ENCODE data around the gene ZBTB22. TPM values are rescaled to one million over a fixed set of nuclear protein-coding genes. Genes with fewer than 3 reads are reported as not detected.

The ZBTB22 gene
- polyA plus RNA-seq, 2 donors, result 10.2 to 11.6 TPM

DNA sequence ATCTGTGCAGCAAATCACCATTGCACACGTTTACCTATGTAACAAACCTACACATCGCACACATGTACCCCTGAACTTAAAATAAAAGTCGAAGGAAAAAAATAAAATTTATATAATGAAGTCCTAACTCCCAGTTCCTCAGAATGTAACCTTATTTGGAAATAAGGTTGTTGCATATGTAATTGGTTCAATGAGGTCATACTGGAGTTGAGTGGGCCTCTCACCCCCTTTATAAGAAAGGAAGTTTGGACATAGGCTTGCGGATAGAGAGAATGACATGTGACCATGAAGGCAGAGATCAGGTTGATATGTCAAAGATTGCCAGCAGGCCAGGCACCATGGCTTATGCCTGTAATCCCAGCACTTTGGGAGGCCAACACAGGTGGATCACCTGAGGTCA, 16.1 kb upstream of the ZBTB22 start:
- no peaks in the 10 kb centered on the region for H3K27me3 ChIP-seq (ENCODE audit: control insufficient read depth in 1 of 2, insufficient read depth in 2 of 2, low read length in 2 of 2)
- WGBS, 2 donors, result 92 to 97% methylated on average over 4 of the region's 4 CpGs

DNA sequence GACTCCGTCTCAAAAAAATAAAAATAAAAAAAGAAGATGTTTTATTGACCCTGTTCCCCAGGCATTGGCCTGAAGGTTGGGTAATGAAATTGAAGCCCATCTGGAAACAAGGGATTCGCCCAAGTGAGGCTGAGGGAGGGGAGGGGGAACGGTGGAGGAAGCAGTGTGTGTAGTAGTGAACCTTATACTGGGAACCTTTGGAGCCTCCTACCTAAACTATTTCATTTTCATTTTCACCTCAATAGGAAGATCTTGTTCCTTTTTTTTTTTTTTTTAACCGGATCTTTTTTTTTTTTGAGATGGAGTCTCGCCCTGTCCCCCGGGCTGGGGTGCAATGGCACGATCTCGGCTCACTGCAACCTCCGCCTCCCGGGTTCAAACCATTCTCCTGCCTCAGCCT, 13.2 kb upstream of the ZBTB22 start:
- H3K9me3 ChIP-seq (ENCODE audit: control insufficient read depth in 2 of 2, insufficient read depth in 1 of 2, low read depth in 1 of 2, low read length in 1 of 2), result no peaks in the 10 kb centered on the region
- H3K27me3 ChIP-seq (ENCODE audit: control insufficient read depth in 1 of 2, insufficient read depth in 2 of 2, low read length in 2 of 2), result no peaks in the 10 kb centered on the region
- H3K4me3 ChIP-seq (ENCODE audit: low read depth in 1 of 2, low read length in 2 of 2), result no peak overlapping the region
- H3K27ac ChIP-seq (ENCODE audit: low read depth in 2 of 2, low read length in 1 of 2), result no peak overlapping the region
- peaks cover 0 to 2% of the 10 kb centered on the region in 2 donors for H3K4me1 ChIP-seq (ENCODE audit: control insufficient read depth in 2 of 2, insufficient read depth in 2 of 2, low read length in 1 of 2)
- 81 to 88% methylated on average over 10 of the region's 10 CpGs for WGBS, 2 donors
- H3K36me3 ChIP-seq (ENCODE audit: control insufficient read depth in 2 of 2, insufficient read depth in 2 of 2, low read length in 1 of 2), result no peaks in the 10 kb centered on the region

More for the DNA sequence above, 16.1 kb upstream of the ZBTB22 start:
- no peaks in the 10 kb centered on the region for H3K36me3 ChIP-seq (ENCODE audit: control insufficient read depth in 2 of 2, insufficient read depth in 2 of 2, low read length in 1 of 2)
- no peaks in the 10 kb centered on the region for H3K9me3 ChIP-seq (ENCODE audit: control insufficient read depth in 2 of 2, insufficient read depth in 1 of 2, low read depth in 1 of 2, low read length in 1 of 2)
- H3K4me3 ChIP-seq (ENCODE audit: low read depth in 1 of 2, low read length in 2 of 2), result no peak overlapping the region
- H3K4me1 ChIP-seq (ENCODE audit: control insufficient read depth in 2 of 2, insufficient read depth in 2 of 2, low read length in 1 of 2), result peaks cover 0 to 2% of the 10 kb centered on the region in 2 donors
- H3K27ac ChIP-seq (ENCODE audit: low read depth in 2 of 2, low read length in 1 of 2), result no peak overlapping the region

DNA sequence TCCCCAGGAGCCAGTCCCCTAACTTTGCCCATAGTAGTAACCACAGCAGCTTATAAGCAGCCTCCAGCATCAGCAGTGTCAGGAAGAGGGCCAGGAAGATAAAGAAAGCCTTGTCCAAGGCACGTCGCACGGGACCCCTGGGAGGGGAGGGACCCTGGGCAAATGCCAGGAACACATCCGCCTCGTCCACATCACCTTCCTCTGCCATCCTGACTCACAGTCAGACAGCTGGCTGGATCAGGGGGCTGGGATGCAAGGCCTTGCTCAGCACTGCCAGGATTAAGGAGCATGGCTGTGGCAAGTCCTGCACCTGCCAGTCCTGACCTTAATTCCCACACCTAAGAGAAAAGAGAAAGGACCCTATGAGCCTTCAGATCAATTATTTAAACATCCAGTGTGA, 11.5 kb upstream of the ZBTB22 start:
- Histone ChIP-seq H3K36me3 (ENCODE audit: control insufficient read depth in 2 of 2, insufficient read depth in 2 of 2, low read length in 1 of 2) (no peaks in the 10 kb centered on the region), H3K9me3 (ENCODE audit: control insufficient read depth in 2 of 2, insufficient read depth in 1 of 2, low read depth in 1 of 2, low read length in 1 of 2) (no peaks in the 10 kb centered on the region), H3K4me3 (ENCODE audit: low read depth in 1 of 2, low read length in 2 of 2) (no peak overlapping the region), H3K27me3 (ENCODE audit: control insufficient read depth in 1 of 2, insufficient read depth in 2 of 2, low read length in 2 of 2) (no peaks in the 10 kb centered on the region), H3K4me1 (ENCODE audit: control insufficient read depth in 2 of 2, insufficient read depth in 2 of 2, low read length in 1 of 2) (peaks cover 0 to 2% of the 10 kb centered on the region in 2 donors), H3K27ac (ENCODE audit: low read depth in 2 of 2, low read length in 1 of 2) (no peak overlapping the region)
- 44 to 45% methylated on average over 5 of the region's 5 CpGs for WGBS, 2 donors

DNA sequence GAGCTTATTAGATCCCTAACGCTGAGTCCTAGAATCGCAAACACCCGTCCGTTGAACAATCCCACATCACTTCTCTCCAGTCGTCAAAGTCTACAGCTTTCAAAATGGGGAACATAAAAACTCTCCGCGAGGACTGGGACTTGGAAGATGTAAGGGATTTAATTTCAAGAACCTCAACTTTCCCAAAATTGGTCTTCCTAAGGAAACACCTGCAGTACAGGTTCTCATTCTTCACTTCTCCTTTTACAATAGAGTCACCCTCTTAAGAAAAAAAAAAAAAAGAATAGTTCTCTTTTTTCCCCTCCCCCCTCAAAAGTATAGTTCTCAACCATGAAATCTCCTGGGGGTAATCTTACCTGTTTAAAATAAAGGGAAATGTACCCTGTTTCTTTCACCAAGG, 6.6 kb upstream of the ZBTB22 start:
- no peaks in the 10 kb centered on the region for H3K27me3 ChIP-seq (ENCODE audit: control insufficient read depth in 1 of 2, insufficient read depth in 2 of 2, low read length in 2 of 2)
- peak overlapping the region in 1 of 2 donors; percentile 89 for H3K27ac ChIP-seq (ENCODE audit: low read depth in 2 of 2, low read length in 1 of 2)
- peak overlapping the region in 1 of 2 donors; percentile 92 for H3K4me3 ChIP-seq (ENCODE audit: low read depth in 1 of 2, low read length in 2 of 2)
- 23% methylated on average over 7 of the region's 7 CpGs for WGBS, 2 donors
- H3K4me1 ChIP-seq (ENCODE audit: control insufficient read depth in 2 of 2, insufficient read depth in 2 of 2, low read length in 1 of 2), result peaks cover 5 to 18% of the 10 kb centered on the region in 2 donors
- H3K36me3 ChIP-seq (ENCODE audit: control insufficient read depth in 2 of 2, insufficient read depth in 2 of 2, low read length in 1 of 2), result peaks cover 15 to 17% of the 10 kb centered on the region in 2 donors
- H3K9me3 ChIP-seq (ENCODE audit: control insufficient read depth in 2 of 2, insufficient read depth in 1 of 2, low read depth in 1 of 2, low read length in 1 of 2), result no peaks in the 10 kb centered on the region

DNA sequence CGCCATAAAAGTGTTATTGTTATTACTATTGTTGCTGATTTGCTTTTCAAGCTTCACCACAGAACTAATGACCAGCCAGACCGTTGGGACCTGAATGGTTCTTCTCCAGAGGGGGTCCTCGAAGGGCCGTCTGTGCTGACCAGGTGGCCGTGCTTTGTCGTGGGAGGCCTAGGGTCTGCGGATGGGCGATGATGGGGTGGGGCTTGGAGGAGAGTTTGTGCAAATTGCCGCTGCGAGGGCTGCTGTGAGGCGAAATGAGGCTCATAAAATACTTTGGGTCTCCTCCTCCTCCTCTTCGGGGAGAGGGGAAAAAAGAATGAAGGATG, 6.0 kb upstream of the ZBTB22 start:
- no peaks in the 10 kb centered on the region for H3K27me3 ChIP-seq (ENCODE audit: control insufficient read depth in 1 of 2, insufficient read depth in 2 of 2, low read length in 2 of 2)
- H3K27ac ChIP-seq (ENCODE audit: low read depth in 2 of 2, low read length in 1 of 2), result peak overlapping the region; percentile 89 to 94
- peak overlapping the region; percentile 58 to 92 for H3K4me3 ChIP-seq (ENCODE audit: low read depth in 1 of 2, low read length in 2 of 2)
- WGBS, 2 donors, result 3% methylated on average over 12 of the region's 12 CpGs
- no peaks in the 10 kb centered on the region for H3K9me3 ChIP-seq (ENCODE audit: control insufficient read depth in 2 of 2, insufficient read depth in 1 of 2, low read depth in 1 of 2, low read length in 1 of 2)
- H3K4me1 ChIP-seq (ENCODE audit: control insufficient read depth in 2 of 2, insufficient read depth in 2 of 2, low read length in 1 of 2), result peaks cover 2 to 18% of the 10 kb centered on the region in 2 donors
- peaks cover 18 to 22% of the 10 kb centered on the region in 2 donors for H3K36me3 ChIP-seq (ENCODE audit: control insufficient read depth in 2 of 2, insufficient read depth in 2 of 2, low read length in 1 of 2)

DNA sequence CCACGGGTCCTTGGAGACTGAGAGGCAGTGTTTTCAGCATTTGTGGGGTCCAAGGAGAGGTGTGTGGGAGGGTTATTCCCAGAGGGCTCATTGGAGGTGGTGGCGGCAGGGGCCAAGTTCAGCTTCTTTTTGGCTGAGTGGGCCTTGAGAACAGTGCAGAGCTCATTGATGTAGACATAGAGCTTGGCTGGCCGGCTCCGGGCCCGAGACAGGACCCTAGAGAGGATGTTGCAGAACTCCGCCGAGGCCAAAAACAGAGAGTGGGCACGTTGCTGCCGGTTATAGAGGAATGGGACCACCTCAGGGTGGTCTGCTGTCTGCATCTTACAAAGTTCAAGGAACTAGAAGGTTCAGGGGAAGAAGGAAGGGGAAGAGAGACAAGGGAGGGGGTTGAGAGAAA, 3.7 kb upstream of the ZBTB22 start:
- no peaks in the 10 kb centered on the region for H3K27me3 ChIP-seq (ENCODE audit: control insufficient read depth in 1 of 2, insufficient read depth in 2 of 2, low read length in 2 of 2)
- H3K27ac ChIP-seq (ENCODE audit: low read depth in 2 of 2, low read length in 1 of 2), result no peak overlapping the region
- WGBS, 2 donors, result 73 to 80% methylated on average over 9 of the region's 9 CpGs
- peaks cover 2 to 18% of the 10 kb centered on the region in 2 donors for H3K4me1 ChIP-seq (ENCODE audit: control insufficient read depth in 2 of 2, insufficient read depth in 2 of 2, low read length in 1 of 2)
- H3K36me3 ChIP-seq (ENCODE audit: control insufficient read depth in 2 of 2, insufficient read depth in 2 of 2, low read length in 1 of 2), result peaks cover 18 to 24% of the 10 kb centered on the region in 2 donors
- peak overlapping the region in 1 of 2 donors; percentile 92 for H3K4me3 ChIP-seq (ENCODE audit: low read depth in 1 of 2, low read length in 2 of 2)
- no peaks in the 10 kb centered on the region for H3K9me3 ChIP-seq (ENCODE audit: control insufficient read depth in 2 of 2, insufficient read depth in 1 of 2, low read depth in 1 of 2, low read length in 1 of 2)

DNA sequence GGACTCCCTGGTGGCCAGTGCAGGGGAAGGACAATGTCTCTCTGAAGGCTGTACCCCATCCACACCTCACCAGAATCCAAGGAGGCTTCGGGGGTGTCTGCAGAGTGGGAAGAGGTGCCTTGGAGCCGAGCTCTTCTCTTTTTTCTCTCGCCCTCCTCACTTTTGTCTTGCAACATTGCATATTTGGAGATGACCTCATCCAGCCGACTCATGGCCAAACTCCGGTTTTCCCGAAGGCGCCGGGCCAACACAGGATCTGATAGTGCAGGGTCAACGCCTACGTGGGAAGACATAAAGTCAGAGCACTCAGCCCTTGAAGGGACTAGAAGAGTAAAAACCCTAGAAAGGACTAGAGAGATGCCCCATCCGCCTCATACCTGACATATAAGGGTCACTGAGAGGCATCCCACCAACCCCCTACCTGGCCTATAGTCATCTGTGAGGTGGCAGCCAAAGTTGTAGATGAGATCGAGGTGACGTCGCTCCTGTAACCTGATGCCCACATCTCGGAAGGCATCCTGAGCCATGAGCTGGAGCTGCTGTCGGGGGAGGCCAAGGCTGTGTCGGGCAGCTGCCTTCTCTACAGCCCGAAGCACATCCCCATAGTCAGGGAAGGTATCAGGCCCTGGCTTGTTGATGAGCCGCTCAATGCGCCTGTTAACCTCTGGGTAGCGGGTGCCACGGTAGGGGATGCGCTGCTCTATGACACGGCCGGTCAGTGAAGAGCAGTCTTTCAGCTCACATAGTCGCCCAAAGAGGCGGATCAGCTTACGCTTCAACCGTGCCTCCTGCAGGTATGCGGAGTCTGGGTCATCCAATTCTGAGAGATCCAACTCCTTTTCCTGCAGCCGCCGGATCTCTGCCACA, 3.0 kb upstream of the ZBTB22 start:
- Histone ChIP-seq H3K9me3 (ENCODE audit: control insufficient read depth in 2 of 2, insufficient read depth in 1 of 2, low read depth in 1 of 2, low read length in 1 of 2) (no peaks in the 10 kb centered on the region), H3K36me3 (ENCODE audit: control insufficient read depth in 2 of 2, insufficient read depth in 2 of 2, low read length in 1 of 2) (peaks cover 18 to 24% of the 10 kb centered on the region in 2 donors), H3K27ac (ENCODE audit: low read depth in 2 of 2, low read length in 1 of 2) (peak overlapping the region in 1 of 2 donors; percentile 26), H3K27me3 (ENCODE audit: control insufficient read depth in 1 of 2, insufficient read depth in 2 of 2, low read length in 2 of 2) (no peaks in the 10 kb centered on the region), H3K4me3 (ENCODE audit: low read depth in 1 of 2, low read length in 2 of 2) (no peak overlapping the region), H3K4me1 (ENCODE audit: control insufficient read depth in 2 of 2, insufficient read depth in 2 of 2, low read length in 1 of 2) (peaks cover 2 to 22% of the 10 kb centered on the region in 2 donors)
- 72 to 75% methylated on average over 32 of the region's 32 CpGs for WGBS, 2 donors

DNA sequence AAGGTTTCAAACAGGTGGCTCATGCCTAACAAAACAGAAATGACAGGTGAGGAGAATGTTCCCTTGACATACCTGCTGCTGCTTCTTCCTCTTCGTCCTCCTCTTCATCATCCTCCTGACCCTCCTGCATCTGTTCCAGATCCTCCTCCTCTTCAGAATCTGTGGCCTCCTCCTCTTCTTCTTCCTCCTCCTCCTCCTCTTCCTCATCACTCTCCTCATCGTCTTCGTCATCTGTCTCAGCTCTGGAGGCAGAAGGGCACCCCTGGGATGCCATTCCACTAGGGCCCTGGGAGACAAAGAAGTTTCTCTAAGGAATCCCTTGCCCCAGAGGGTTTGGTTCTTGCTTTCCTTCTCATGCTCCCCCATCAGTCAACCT, 2.4 kb upstream of the ZBTB22 start:
- H3K4me1 ChIP-seq (ENCODE audit: control insufficient read depth in 2 of 2, insufficient read depth in 2 of 2, low read length in 1 of 2), result peaks cover 5 to 28% of the 10 kb centered on the region in 2 donors
- peak overlapping the region in 1 of 2 donors; percentile 26 for H3K27ac ChIP-seq (ENCODE audit: low read depth in 2 of 2, low read length in 1 of 2)
- 85 to 89% methylated on average over 3 of the region's 3 CpGs for WGBS, 2 donors
- H3K4me3 ChIP-seq (ENCODE audit: low read depth in 1 of 2, low read length in 2 of 2), result no peak overlapping the region
- no peaks in the 10 kb centered on the region for H3K9me3 ChIP-seq (ENCODE audit: control insufficient read depth in 2 of 2, insufficient read depth in 1 of 2, low read depth in 1 of 2, low read length in 1 of 2)
- H3K27me3 ChIP-seq (ENCODE audit: control insufficient read depth in 1 of 2, insufficient read depth in 2 of 2, low read length in 2 of 2), result no peaks in the 10 kb centered on the region
- peaks cover 18 to 24% of the 10 kb centered on the region in 2 donors for H3K36me3 ChIP-seq (ENCODE audit: control insufficient read depth in 2 of 2, insufficient read depth in 2 of 2, low read length in 1 of 2)

DNA sequence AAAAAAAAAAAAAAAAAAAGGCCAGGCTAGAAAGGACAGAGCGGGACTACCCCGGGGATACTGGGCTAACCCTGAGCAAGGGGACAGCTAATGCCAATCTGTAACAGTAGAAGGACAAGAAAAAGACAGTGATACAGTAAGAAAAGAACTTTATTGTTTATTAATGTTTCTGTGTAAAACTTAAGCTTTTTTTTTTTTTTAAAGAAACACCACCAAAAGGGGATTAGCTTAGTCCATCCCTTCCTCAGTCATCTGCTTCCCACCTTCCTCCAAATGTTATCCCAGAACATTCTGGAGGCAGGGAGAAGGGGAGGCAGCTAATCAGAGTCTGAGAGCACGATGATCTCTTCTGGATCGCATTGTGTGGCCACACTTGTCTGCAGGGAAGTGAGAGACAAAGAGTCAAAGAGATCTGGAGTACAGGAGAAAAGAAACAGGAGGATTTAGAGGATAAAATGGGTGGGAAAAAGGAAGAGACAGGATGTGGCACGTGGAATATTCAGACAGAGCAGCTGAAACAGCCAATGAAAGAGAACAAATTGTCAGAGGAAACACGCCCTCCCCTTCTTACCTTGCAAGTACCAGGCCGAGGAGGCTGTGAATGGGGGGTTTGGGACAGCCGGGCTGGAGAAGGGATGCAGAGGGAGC, 1.0 kb upstream of the ZBTB22 start:
- Histone ChIP-seq H3K27ac (ENCODE audit: low read depth in 2 of 2, low read length in 1 of 2) (peak overlapping the region; percentile 88 to 90), H3K27me3 (ENCODE audit: control insufficient read depth in 1 of 2, insufficient read depth in 2 of 2, low read length in 2 of 2) (no peaks in the 10 kb centered on the region), H3K4me1 (ENCODE audit: control insufficient read depth in 2 of 2, insufficient read depth in 2 of 2, low read length in 1 of 2) (peaks cover 7 to 26% of the 10 kb centered on the region in 2 donors), H3K36me3 (ENCODE audit: control insufficient read depth in 2 of 2, insufficient read depth in 2 of 2, low read length in 1 of 2) (peaks cover 18 to 24% of the 10 kb centered on the region in 2 donors), H3K9me3 (ENCODE audit: control insufficient read depth in 2 of 2, insufficient read depth in 1 of 2, low read depth in 1 of 2, low read length in 1 of 2) (no peaks in the 10 kb centered on the region), H3K4me3 (ENCODE audit: low read depth in 1 of 2, low read length in 2 of 2) (peak overlapping the region in 1 of 2 donors; percentile 50)
- 62 to 66% methylated on average over 8 of the region's 8 CpGs for WGBS, 2 donors

Measured in esophagus (tissue), 2 donors.